ENCODE data around the gene TEKTIP1.

TEKTIP1 gene

GRCh38 chr19:3538965-3539755 is at the start of gene TEKTIP1:
TSS of gene TEKTIP1 (plus strand) at chr19:3539174. CDS start at chr19:3539178, 4 bp downstream.
- no peak within 1 kb of the TSS for H3K9ac ChIP-seq (ENCODE audit: low read depth, low read length)
- H3K4me1 ChIP-seq (ENCODE audit: control insufficient read depth, insufficient read depth, low read length): peaks cover 5% of the 10 kb centered on the region
- no peaks in the 10 kb centered on the region for H3K27me3 ChIP-seq (ENCODE audit: control insufficient read depth, insufficient read depth, low read length)
- H3K4me3 ChIP-seq (ENCODE audit: low read depth, low read length): no peak within 1 kb of the TSS
- peaks cover 22% of the 10 kb centered on the region for H3K36me3 ChIP-seq (ENCODE audit: control insufficient read depth, insufficient read depth, low read length)
- H3K9me3 ChIP-seq (ENCODE audit: control insufficient read depth, insufficient read depth, low read length): no peaks in the 10 kb centered on the region

DNA sequence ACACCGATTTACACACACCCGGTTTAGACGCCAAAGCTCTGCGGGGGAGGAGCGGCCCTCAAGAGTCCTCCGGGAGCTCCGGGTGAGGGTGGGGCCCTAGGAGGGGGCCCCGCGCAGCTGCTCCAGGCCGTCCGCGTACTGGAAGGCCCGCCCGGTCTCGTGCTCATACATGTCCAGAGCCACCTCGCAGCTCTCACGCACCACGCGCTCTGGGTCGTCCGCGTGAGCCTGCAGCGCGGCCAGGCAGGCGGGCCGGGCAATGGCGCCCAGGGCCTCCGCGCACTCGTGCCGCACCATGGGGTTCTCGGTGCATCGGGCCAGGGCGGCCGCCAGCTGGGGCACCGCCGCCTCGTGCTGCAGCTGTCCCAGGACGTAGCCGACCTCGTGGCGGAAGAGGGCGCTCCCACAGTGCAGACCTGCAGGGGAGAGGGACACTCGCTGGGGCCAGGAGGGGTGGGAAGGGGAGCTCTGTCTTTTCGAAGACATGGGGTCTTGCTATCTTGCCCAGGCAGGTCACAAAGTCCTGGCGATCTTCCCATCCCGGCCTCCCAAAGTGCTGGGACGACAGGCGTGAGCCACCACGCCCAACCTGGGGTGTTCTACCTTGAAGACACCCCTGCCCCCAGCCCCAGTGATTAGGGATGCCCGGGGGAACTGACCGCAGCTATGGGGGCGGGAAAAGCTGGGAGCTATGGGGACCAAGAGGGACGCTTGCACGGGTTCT is 47.4 kb upstream of the TEKTIP1 start:
- no peak overlapping the region for H3K9ac ChIP-seq (ENCODE audit: low read depth, low read length)
- H3K4me1 ChIP-seq (ENCODE audit: control insufficient read depth, insufficient read depth, low read length): no peaks in the 10 kb centered on the region
- H3K27me3 ChIP-seq (ENCODE audit: control insufficient read depth, insufficient read depth, low read length): no peaks in the 10 kb centered on the region
- H3K9me3 ChIP-seq (ENCODE audit: control insufficient read depth, insufficient read depth, low read length): no peaks in the 10 kb centered on the region
- H3K36me3 ChIP-seq (ENCODE audit: control insufficient read depth, insufficient read depth, low read length): peaks cover 28% of the 10 kb centered on the region
- H3K4me3 ChIP-seq (ENCODE audit: low read depth, low read length): no peak overlapping the region

DNA sequence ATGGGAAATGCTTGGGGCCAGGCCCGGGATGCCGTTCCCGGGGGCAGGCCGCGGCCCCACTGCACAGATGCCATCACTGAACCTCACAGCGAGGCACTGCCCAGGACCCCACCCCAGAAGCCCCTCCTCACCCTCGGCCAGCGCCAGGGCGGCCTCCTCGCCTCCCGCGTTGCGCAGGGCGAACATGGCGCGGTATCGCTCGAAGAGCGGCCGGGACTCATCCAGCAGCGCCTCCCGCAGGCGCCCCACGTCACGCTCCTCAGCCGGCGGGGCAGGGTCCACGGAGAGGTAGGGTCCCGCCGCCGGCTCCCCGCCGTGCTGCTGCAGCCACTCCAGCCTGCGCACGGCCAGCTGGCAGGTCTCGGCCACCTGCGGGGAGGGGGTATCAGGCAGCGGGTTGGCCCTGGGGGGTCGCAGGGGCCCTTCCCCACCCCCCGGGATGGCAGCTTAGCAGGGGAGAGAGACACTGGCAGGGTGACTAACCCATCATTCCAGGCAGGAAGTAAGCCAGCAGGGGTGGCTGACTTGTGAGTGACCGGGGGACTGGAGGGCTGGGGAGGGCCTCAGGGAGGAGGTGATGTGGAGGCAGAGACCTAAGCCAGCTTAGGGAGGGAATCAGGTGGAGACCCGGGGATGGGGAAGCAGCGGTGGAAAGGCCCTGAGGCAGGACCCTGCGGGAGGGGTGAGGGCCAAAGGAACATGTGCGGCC is 46.7 kb upstream of the TEKTIP1 start:
- Histone ChIP-seq H3K36me3 (ENCODE audit: control insufficient read depth, insufficient read depth, low read length) (peaks cover 32% of the 10 kb centered on the region), H3K9ac (ENCODE audit: low read depth, low read length) (no peak overlapping the region), H3K4me3 (ENCODE audit: low read depth, low read length) (no peak overlapping the region), H3K9me3 (ENCODE audit: control insufficient read depth, insufficient read depth, low read length) (no peaks in the 10 kb centered on the region), H3K4me1 (ENCODE audit: control insufficient read depth, insufficient read depth, low read length) (no peaks in the 10 kb centered on the region), H3K27me3 (ENCODE audit: control insufficient read depth, insufficient read depth, low read length) (no peaks in the 10 kb centered on the region)

DNA sequence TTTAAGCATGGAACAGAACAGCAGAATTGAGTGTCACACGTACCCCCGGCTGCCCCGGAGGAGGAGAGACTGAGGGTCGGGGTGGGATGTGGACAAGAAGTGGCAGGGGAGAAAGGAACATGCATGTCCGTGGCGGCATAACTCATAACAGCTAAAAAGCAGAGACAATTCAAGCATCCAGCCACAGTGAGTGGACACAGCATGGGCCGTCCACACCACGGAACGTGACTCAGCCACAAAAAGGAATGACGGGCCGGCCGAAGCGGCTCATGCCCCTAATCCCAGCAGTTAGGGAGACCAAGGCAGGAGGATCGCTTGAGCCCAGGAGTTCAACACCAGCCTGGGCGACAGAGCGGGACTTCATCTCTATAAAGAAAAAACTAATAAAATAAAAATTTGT is 46.1 kb upstream of the TEKTIP1 start:
- no peaks in the 10 kb centered on the region for H3K27me3 ChIP-seq (ENCODE audit: control insufficient read depth, insufficient read depth, low read length)
- H3K4me3 ChIP-seq (ENCODE audit: low read depth, low read length): no peak overlapping the region
- H3K36me3 ChIP-seq (ENCODE audit: control insufficient read depth, insufficient read depth, low read length): peaks cover 34% of the 10 kb centered on the region
- no peaks in the 10 kb centered on the region for H3K9me3 ChIP-seq (ENCODE audit: control insufficient read depth, insufficient read depth, low read length)
- H3K9ac ChIP-seq (ENCODE audit: low read depth, low read length): no peak overlapping the region
- no peaks in the 10 kb centered on the region for H3K4me1 ChIP-seq (ENCODE audit: control insufficient read depth, insufficient read depth, low read length)

DNA sequence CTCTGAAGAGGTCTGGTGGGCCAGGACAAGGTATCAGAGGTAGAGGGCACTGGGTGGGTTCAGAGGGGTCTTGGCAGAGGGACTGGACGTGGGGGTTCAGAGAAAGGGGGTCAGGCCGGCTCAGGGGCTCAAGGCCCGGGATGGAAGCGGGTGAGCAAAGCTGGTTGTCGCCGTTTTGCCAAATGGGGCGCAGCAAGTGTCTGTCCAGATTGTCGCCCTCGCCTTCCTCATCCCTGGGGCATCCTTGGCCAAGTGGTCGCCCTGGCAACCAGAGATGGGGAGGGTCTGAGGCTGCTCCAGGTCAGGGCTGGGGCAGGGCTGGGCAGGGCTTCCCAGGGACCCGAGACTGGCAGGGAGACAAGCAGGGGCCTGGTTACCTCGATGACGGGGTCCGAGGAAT is 45.3 kb upstream of the TEKTIP1 start:
- Histone ChIP-seq H3K9me3 (ENCODE audit: control insufficient read depth, insufficient read depth, low read length) (no peaks in the 10 kb centered on the region), H3K4me1 (ENCODE audit: control insufficient read depth, insufficient read depth, low read length) (no peaks in the 10 kb centered on the region), H3K9ac (ENCODE audit: low read depth, low read length) (no peak overlapping the region), H3K36me3 (ENCODE audit: control insufficient read depth, insufficient read depth, low read length) (peaks cover 35% of the 10 kb centered on the region), H3K27me3 (ENCODE audit: control insufficient read depth, insufficient read depth, low read length) (no peaks in the 10 kb centered on the region), H3K4me3 (ENCODE audit: low read depth, low read length) (no peak overlapping the region)

GRCh38 chr19:3494051-3494450 is 44.9 kb upstream of the TEKTIP1 start:
- peaks cover 35% of the 10 kb centered on the region for H3K36me3 ChIP-seq (ENCODE audit: control insufficient read depth, insufficient read depth, low read length)
- no peaks in the 10 kb centered on the region for H3K9me3 ChIP-seq (ENCODE audit: control insufficient read depth, insufficient read depth, low read length)
- H3K4me3 ChIP-seq (ENCODE audit: low read depth, low read length): no peak overlapping the region
- no peaks in the 10 kb centered on the region for H3K4me1 ChIP-seq (ENCODE audit: control insufficient read depth, insufficient read depth, low read length)
- no peak overlapping the region for H3K9ac ChIP-seq (ENCODE audit: low read depth, low read length)
- no peaks in the 10 kb centered on the region for H3K27me3 ChIP-seq (ENCODE audit: control insufficient read depth, insufficient read depth, low read length)

DNA sequence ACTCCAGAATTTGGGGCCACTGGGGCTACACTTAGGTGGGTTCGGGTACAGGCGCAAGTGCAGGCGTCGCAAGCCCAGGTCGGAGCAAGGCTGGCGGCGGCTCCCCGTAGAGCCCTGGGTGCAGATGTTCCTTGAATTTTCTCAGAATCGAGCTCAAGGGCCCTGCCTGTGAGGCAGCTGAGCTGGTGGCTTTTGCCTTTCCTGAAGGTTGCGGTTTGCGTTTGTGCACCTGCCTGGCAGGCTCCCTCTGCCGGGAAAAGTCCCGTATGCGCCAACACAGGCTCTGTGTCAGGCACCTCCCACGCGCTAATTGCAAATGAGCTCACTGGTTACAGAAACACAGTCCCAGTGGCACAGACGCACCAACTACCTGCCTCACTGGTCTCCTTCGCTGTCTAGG is 44.4 kb upstream of the TEKTIP1 start:
- Histone ChIP-seq H3K4me1 (ENCODE audit: control insufficient read depth, insufficient read depth, low read length) (no peaks in the 10 kb centered on the region), H3K27me3 (ENCODE audit: control insufficient read depth, insufficient read depth, low read length) (no peaks in the 10 kb centered on the region), H3K9me3 (ENCODE audit: control insufficient read depth, insufficient read depth, low read length) (no peaks in the 10 kb centered on the region), H3K9ac (ENCODE audit: low read depth, low read length) (no peak overlapping the region), H3K36me3 (ENCODE audit: control insufficient read depth, insufficient read depth, low read length) (peaks cover 35% of the 10 kb centered on the region), H3K4me3 (ENCODE audit: low read depth, low read length) (no peak overlapping the region)

DNA sequence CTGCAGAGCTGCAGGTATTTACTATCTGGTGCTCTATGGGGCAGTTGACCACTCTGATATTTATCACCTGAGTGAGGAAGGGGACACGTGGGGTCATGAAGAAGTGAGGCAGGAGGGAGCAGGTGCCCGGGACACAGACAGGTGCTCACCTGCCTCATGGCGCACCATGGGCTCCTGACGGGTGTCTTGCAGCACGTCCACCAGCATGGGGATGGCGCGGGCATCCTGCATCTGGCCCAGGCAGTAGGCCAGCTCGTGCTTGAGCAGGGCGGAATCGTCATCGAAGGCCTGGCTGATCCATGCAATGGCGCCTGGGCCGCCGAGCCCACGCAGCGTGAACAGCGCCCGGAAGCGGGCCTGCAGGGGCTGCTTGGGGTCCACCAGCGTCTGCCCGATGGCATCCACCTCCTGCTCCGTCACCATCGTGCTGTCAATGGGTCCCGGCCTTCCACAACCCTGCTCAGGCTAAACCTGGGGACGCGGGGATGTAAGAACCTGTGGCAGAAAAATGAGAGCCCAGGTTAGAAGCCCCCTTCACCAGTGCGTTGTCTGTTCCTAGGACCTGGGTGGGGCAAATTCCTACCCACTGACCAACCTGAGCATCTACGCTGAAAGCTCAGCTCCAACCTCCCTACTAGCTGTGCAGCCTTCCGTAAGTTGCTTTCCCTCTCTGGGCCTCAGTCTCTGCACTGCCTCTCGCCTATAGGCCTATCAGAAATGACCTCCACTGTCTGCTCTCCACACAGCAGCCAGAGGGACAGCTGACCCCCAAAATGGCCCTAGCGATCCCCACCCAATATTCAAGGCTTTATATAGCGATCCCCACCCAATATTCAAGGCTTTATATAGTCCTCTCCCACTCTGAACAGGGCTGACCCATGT is 42.3 kb upstream of the TEKTIP1 start:
- Histone ChIP-seq H3K4me3 (ENCODE audit: low read depth, low read length) (no peak overlapping the region), H3K36me3 (ENCODE audit: control insufficient read depth, insufficient read depth, low read length) (peaks cover 36% of the 10 kb centered on the region), H3K27me3 (ENCODE audit: control insufficient read depth, insufficient read depth, low read length) (no peaks in the 10 kb centered on the region), H3K9me3 (ENCODE audit: control insufficient read depth, insufficient read depth, low read length) (no peaks in the 10 kb centered on the region), H3K4me1 (ENCODE audit: control insufficient read depth, insufficient read depth, low read length) (peaks cover 2% of the 10 kb centered on the region), H3K9ac (ENCODE audit: low read depth, low read length) (no peak overlapping the region)

- Histone ChIP-seq H3K4me1 (ENCODE audit: control insufficient read depth, insufficient read depth, low read length) (peaks cover 2% of the 10 kb centered on the region), H3K9me3 (ENCODE audit: control insufficient read depth, insufficient read depth, low read length) (no peaks in the 10 kb centered on the region), H3K27me3 (ENCODE audit: control insufficient read depth, insufficient read depth, low read length) (no peaks in the 10 kb centered on the region), H3K36me3 (ENCODE audit: control insufficient read depth, insufficient read depth, low read length) (peaks cover 31% of the 10 kb centered on the region), H3K4me3 (ENCODE audit: low read depth, low read length) (no peak overlapping the region), H3K9ac (ENCODE audit: low read depth, low read length) (no peak overlapping the region)
Observed at GRCh38 chr19:3497757-3498520, 41.0 kb upstream of the TEKTIP1 start.

GRCh38 chr19:3499738-3500428 is 39.1 kb upstream of the TEKTIP1 start:
- Histone ChIP-seq H3K27me3 (ENCODE audit: control insufficient read depth, insufficient read depth, low read length) (no peaks in the 10 kb centered on the region), H3K4me1 (ENCODE audit: control insufficient read depth, insufficient read depth, low read length) (peaks cover 2% of the 10 kb centered on the region), H3K36me3 (ENCODE audit: control insufficient read depth, insufficient read depth, low read length) (peaks cover 24% of the 10 kb centered on the region), H3K9ac (ENCODE audit: low read depth, low read length) (peak overlapping the region; percentile 100), H3K9me3 (ENCODE audit: control insufficient read depth, insufficient read depth, low read length) (no peaks in the 10 kb centered on the region), H3K4me3 (ENCODE audit: low read depth, low read length) (peak overlapping the region; percentile 98)
